ENCODE results near the gene XYLT1.

GRCh38 chr16:17431968-17432625 is 38.7 kb downstream of the XYLT1 start:
- TF ChIP-seq CTCF (IDR thresholded peaks at IDR 0.05) (peak in 3 of 6 experiments; percentile 16 to 25 (median 23)), POLR2A (IDR thresholded peaks at IDR 0.05) (no peak)

Measured in thyroid gland (tissue), 4 donors.